ENCODE data around the gene NFATC2. TPM values are rescaled to one million over a fixed set of nuclear protein-coding genes. Genes with fewer than 3 reads are reported as not detected.

The NFATC2 gene
- total RNA-seq, 1 donor from 2014 or later = 3.9 TPM

- H3K27me3 Mint-ChIP-seq (ENCODE audit: low read depth, unreplicated experiment) = peaks cover 2% of the 10 kb centered on the region
- peaks cover 13% of the 10 kb centered on the region for H3K4me1 ChIP-seq (ENCODE audit: insufficient read depth, low read length)
- H3K9me3 Mint-ChIP-seq (ENCODE audit: unreplicated experiment) = no peaks in the 10 kb centered on the region
- H4K20me1 ChIP-seq (ENCODE audit: insufficient read depth, low read length) = peaks cover 4% of the 10 kb centered on the region
- H3K9me3 ChIP-seq (ENCODE audit: insufficient read depth, low read depth, low read length) = no peaks in the 10 kb centered on the region
- no peak for FAIRE-seq
- H2AFZ ChIP-seq (ENCODE audit: low read depth, low read length) = no peak overlapping the region
- TF ChIP-seq EZH2 (IDR thresholded peaks at IDR 0.05; ENCODE audit: insufficient read depth, low read length) (no peak), CTCF (IDR thresholded peaks at IDR 0.05; ENCODE audit: insufficient read depth, low read depth, low read length) (no peak)
- H3K4me3 Mint-ChIP-seq (ENCODE audit: unreplicated experiment) = no peak overlapping the region
- H3K27ac Mint-ChIP-seq (ENCODE audit: unreplicated experiment) = no peak overlapping the region
- H3K79me2 ChIP-seq (ENCODE audit: insufficient read depth, low read length) = no peaks in the 10 kb centered on the region
- H3K36me3 Mint-ChIP-seq (ENCODE audit: low read depth, unreplicated experiment) = peaks cover 7% of the 10 kb centered on the region
- peaks cover 29% of the 10 kb centered on the region for H3K4me1 Mint-ChIP-seq (ENCODE audit: low read depth, unreplicated experiment)
- no peaks in the 10 kb centered on the region for H3K36me3 ChIP-seq (ENCODE audit: insufficient read depth, low read length)
- H3K27ac ChIP-seq (ENCODE audit: low read depth, low read length) = no peak overlapping the region
- no peaks in the 10 kb centered on the region for H3K27me3 ChIP-seq (ENCODE audit: insufficient read depth, low read length)
- no peak overlapping the region for H3K4me3 ChIP-seq (ENCODE audit: insufficient read depth, low read depth, low read length)
- H3K9ac ChIP-seq (ENCODE audit: low read length) = no peak overlapping the region
- no peak for DNase-seq (ENCODE audit: low read depth)
- no peak overlapping the region for H3K4me2 ChIP-seq (ENCODE audit: low read length)
These were observed 110.2 kb downstream of the NFATC2 start for GRCh38 chr20:51432251-51432784.

- H4K20me1 ChIP-seq (ENCODE audit: insufficient read depth, low read length) = peaks cover 4% of the 10 kb centered on the region
- TF ChIP-seq EZH2 (IDR thresholded peaks at IDR 0.05; ENCODE audit: insufficient read depth, low read length) (no peak), CTCF (IDR thresholded peaks at IDR 0.05; ENCODE audit: insufficient read depth, low read depth, low read length) (no peak)
- H3K27ac ChIP-seq (ENCODE audit: low read depth, low read length) = no peak overlapping the region
- Mint-ChIP-seq H3K36me3 (ENCODE audit: low read depth, unreplicated experiment) (peaks cover 7% of the 10 kb centered on the region), H3K4me1 (ENCODE audit: low read depth, unreplicated experiment) (peaks cover 33% of the 10 kb centered on the region), H3K4me3 (ENCODE audit: unreplicated experiment) (no peak overlapping the region), H3K9me3 (ENCODE audit: unreplicated experiment) (no peaks in the 10 kb centered on the region), H3K27me3 (ENCODE audit: low read depth, unreplicated experiment) (peaks cover 2% of the 10 kb centered on the region), H3K27ac (ENCODE audit: unreplicated experiment) (no peak overlapping the region)
- H3K4me3 ChIP-seq (ENCODE audit: insufficient read depth, low read depth, low read length) = no peak overlapping the region
- H2AFZ ChIP-seq (ENCODE audit: low read depth, low read length) = no peak overlapping the region
- H3K9me3 ChIP-seq (ENCODE audit: insufficient read depth, low read depth, low read length) = no peaks in the 10 kb centered on the region
- H3K4me1 ChIP-seq (ENCODE audit: insufficient read depth, low read length) = peaks cover 13% of the 10 kb centered on the region
- DNase-seq (ENCODE audit: low read depth) = no peak
- no peak for FAIRE-seq
- H3K79me2 ChIP-seq (ENCODE audit: insufficient read depth, low read length) = no peaks in the 10 kb centered on the region
- no peaks in the 10 kb centered on the region for H3K36me3 ChIP-seq (ENCODE audit: insufficient read depth, low read length)
- H3K27me3 ChIP-seq (ENCODE audit: insufficient read depth, low read length) = no peaks in the 10 kb centered on the region
- no peak overlapping the region for H3K9ac ChIP-seq (ENCODE audit: low read length)
- H3K4me2 ChIP-seq (ENCODE audit: low read length) = no peak overlapping the region
These were observed 111.2 kb downstream of the NFATC2 start for GRCh38 chr20:51431321-51431720.

- no peak overlapping the region for H3K27ac ChIP-seq (ENCODE audit: low read depth, low read length)
- no peak for TF ChIP-seq CTCF (IDR thresholded peaks at IDR 0.05; ENCODE audit: insufficient read depth, low read depth, low read length)
- no peak for TF ChIP-seq EZH2 (IDR thresholded peaks at IDR 0.05; ENCODE audit: insufficient read depth, low read length)
- H3K4me3 Mint-ChIP-seq (ENCODE audit: unreplicated experiment) = no peak overlapping the region
- no peaks in the 10 kb centered on the region for H3K79me2 ChIP-seq (ENCODE audit: insufficient read depth, low read length)
- peaks cover 2% of the 10 kb centered on the region for H3K27me3 Mint-ChIP-seq (ENCODE audit: low read depth, unreplicated experiment)
- H3K36me3 Mint-ChIP-seq (ENCODE audit: low read depth, unreplicated experiment) = peaks cover 7% of the 10 kb centered on the region
- no peak overlapping the region for H3K4me3 ChIP-seq (ENCODE audit: insufficient read depth, low read depth, low read length)
- DNase-seq (ENCODE audit: low read depth) = no peak
- no peaks in the 10 kb centered on the region for H3K36me3 ChIP-seq (ENCODE audit: insufficient read depth, low read length)
- peaks cover 33% of the 10 kb centered on the region for H3K4me1 Mint-ChIP-seq (ENCODE audit: low read depth, unreplicated experiment)
- H3K27me3 ChIP-seq (ENCODE audit: insufficient read depth, low read length) = no peaks in the 10 kb centered on the region
- no peaks in the 10 kb centered on the region for H3K9me3 Mint-ChIP-seq (ENCODE audit: unreplicated experiment)
- H2AFZ ChIP-seq (ENCODE audit: low read depth, low read length) = no peak overlapping the region
- H3K4me1 ChIP-seq (ENCODE audit: insufficient read depth, low read length) = peaks cover 13% of the 10 kb centered on the region
- H3K9me3 ChIP-seq (ENCODE audit: insufficient read depth, low read depth, low read length) = no peaks in the 10 kb centered on the region
- H4K20me1 ChIP-seq (ENCODE audit: insufficient read depth, low read length) = peaks cover 4% of the 10 kb centered on the region
- FAIRE-seq = no peak
- no peak overlapping the region for H3K4me2 ChIP-seq (ENCODE audit: low read length)
- H3K27ac Mint-ChIP-seq (ENCODE audit: unreplicated experiment) = no peak overlapping the region
- H3K9ac ChIP-seq (ENCODE audit: low read length) = no peak overlapping the region
These were observed 112.1 kb downstream of the NFATC2 start for GRCh38 chr20:51430198-51430950.

Measured in astrocyte (in vitro differentiated cells and primary cell).